Body of pancreas (tissue), 4 donors: ENCODE data around the gene KIDINS220.

ENCODE experiments used
- CTCF ChIP-seq, 7 experiments: fragments of 450-650 bp in 4 of 7; fragments of 200-600 bp in 3 of 7; sonication (generic) in 3 of 7; IDR thresholded peaks; one replicate each; pipeline ENCODE4 v1.5.1; 2016 to 2019; ENCODE audit warnings: antibody characterized with exemption in 7 of 7
- POLR2A ChIP-seq, 3 donors: fragments of 450-650 bp; IDR thresholded peaks; one replicate each; pipeline ENCODE4 v1.6.1; 2016; ENCODE audit warnings: antibody characterized with exemption in 3 of 3, mild to moderate bottlenecking in 2 of 3

GRCh38 chr2:8876628-8877027 is 39.2 kb upstream of the KIDINS220 start:
- no peak for TF ChIP-seq CTCF (IDR thresholded peaks at IDR 0.05)
- TF ChIP-seq POLR2A (IDR thresholded peaks at IDR 0.05): no peak
